IMR-90 (cell line): Measurements from ENCODE around the gene CUX1.

ENCODE experiments used
- CTCF ChIP-seq: conservative IDR thresholded peaks from 2 replicates; pipeline ENCODE4 v1.5.1; 2012; ENCODE audit warnings: mild to moderate bottlenecking, low read depth, low read length, improper control_type of control experiment
- POLR2A ChIP-seq: IDR thresholded peaks from 2 replicates; pipeline ENCODE4 v1.6.1; 2012; ENCODE audit warnings: mild to moderate bottlenecking, low read depth, low read length
- RAD21 ChIP-seq: IDR thresholded peaks from 2 replicates; pipeline ENCODE4 v1.6.1; 2012; ENCODE audit warnings: low read length, improper control_type of control experiment

GRCh38 chr7:102021841-102022618 is 204.6 kb downstream of the CUX1 start:
- TF ChIP-seq CTCF (no peak), POLR2A (no peak), RAD21 (no peak)
